K562 (cell line): ENCODE data around the gene SCP2.

Experiments used
- CBX8 ChIP-seq: fragments of 200-600 bp; sonication (generic); IDR thresholded peaks from 2 replicates; pipeline ENCODE4 v1.6.1; 2012; ENCODE audit warnings: borderline replicate concordance, mixed run types, low read depth, mild to moderate bottlenecking, moderate library complexity, mixed read lengths, low read length, control low read depth, inconsistent platforms; ENCODE audit not compliant: poor library complexity, severe bottlenecking; ENCODE audit errors: extremely low read depth
- CREB1 ChIP-seq, 2 experiments: sonication (generic) in 1 of 2; formaldehyde crosslinking in 1 of 2; IDR thresholded peaks; 2 replicates each; pipeline versions ENCODE4 v1.6.1 to v1.8.0; 2012 to 2022; ENCODE audit warnings: inconsistent platforms in 1 of 2, mild to moderate bottlenecking in 1 of 2, missing genetic modification reagents in 1 of 2, moderate library complexity in 1 of 2
- ESRRA ChIP-seq: fragments of 450-650 bp; IDR thresholded peaks from 2 replicates; pipeline ENCODE4 v1.6.1; 2014; ENCODE audit warnings: low read depth, mild to moderate bottlenecking, moderate library complexity, borderline replicate concordance
- ETV1 ChIP-seq: fragments of 450-650 bp; conservative IDR thresholded peaks from 2 replicates; pipeline ENCODE4 v1.6.1; 2016; ENCODE audit warnings: missing genetic modification characterization, control low read depth, low read depth, missing compliant biosample characterization

- TF ChIP-seq ETV1 (tag) (no peak), CREB1 (IDR thresholded peaks at IDR 0.05) (no peak), CREB1 (CRISPR knock-in tag; IDR thresholded peaks at IDR 0.05) (no peak), ESRRA (no peak), CBX8 (no peak)
These were observed 122.0 kb downstream of the SCP2 start for GRCh38 chr1:53048960-53049573.
